ENCODE results near the gene LGALS9. TPM values are rescaled to one million over a fixed set of nuclear protein-coding genes. Genes with fewer than 3 reads are reported as not detected.

LGALS9 gene
- total RNA-seq, 4 donors from 2014 or later = 121 to 214 (median 144) TPM

DNA sequence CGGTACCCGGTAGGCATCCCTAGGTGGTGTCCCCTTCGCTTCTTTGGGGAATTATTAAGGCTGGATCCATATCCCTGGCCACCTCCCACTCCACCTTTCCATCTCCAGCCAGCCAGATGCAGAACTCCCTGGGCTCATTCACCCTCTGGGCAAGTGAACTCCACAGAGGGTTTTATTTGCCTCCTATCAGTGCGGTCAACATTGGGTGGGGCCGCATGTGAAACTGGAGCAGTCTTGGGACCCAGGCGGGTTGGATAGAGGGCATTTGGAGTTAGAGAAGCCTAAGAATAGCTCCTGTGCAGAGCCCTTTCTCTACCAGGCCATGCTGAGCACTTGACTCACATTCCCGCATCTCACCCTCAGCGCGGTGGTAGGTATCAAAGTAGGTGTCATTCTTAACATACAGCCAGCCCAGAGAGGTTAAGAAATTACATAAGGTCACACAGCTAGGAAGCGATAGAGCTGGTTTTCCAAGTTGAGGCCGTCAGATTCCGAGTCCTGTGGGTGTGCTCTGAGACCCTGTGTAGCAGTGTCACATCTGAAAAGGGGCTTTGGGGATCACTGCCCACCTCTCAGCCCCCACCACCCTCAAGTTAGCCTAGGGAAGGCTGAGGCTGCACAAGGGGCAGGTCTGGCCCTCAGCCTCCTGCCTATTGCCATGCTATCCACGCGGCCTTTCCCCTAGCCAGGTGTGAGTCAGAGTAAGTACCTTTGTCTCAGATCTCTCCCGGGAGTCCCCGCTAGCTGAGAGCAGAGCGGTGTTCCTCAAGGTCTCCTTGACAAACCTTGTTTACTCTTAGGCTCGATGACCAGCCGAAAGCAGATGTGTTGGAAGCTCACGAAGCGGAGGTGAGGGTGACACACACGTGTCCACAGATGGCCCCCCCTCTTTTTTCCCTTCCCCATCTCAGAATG is 26.9 kb upstream of the LGALS9 start:
- DNase-seq = no peak
- Histone ChIP-seq H3K27me3 (no peaks in the 10 kb centered on the region), H3K4me1 (no peaks in the 10 kb centered on the region), H3K27ac (no peak overlapping the region), H3K36me3 (peaks cover 0 to 54% (median 0%) of the 10 kb centered on the region in 3 donors), H3K4me3 (no peak overlapping the region), H3K9me3 (no peaks in the 10 kb centered on the region)
- TF ChIP-seq, protein P1, sequence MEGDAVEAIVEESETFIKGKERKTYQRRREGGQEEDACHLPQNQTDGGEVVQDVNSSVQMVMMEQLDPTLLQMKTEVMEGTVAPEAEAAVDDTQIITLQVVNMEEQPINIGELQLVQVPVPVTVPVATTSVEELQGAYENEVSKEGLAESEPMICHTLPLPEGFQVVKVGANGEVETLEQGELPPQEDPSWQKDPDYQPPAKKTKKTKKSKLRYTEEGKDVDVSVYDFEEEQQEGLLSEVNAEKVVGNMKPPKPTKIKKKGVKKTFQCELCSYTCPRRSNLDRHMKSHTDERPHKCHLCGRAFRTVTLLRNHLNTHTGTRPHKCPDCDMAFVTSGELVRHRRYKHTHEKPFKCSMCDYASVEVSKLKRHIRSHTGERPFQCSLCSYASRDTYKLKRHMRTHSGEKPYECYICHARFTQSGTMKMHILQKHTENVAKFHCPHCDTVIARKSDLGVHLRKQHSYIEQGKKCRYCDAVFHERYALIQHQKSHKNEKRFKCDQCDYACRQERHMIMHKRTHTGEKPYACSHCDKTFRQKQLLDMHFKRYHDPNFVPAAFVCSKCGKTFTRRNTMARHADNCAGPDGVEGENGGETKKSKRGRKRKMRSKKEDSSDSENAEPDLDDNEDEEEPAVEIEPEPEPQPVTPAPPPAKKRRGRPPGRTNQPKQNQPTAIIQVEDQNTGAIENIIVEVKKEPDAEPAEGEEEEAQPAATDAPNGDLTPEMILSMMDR (IDR thresholded peaks at IDR 0.05) = no peak

DNA sequence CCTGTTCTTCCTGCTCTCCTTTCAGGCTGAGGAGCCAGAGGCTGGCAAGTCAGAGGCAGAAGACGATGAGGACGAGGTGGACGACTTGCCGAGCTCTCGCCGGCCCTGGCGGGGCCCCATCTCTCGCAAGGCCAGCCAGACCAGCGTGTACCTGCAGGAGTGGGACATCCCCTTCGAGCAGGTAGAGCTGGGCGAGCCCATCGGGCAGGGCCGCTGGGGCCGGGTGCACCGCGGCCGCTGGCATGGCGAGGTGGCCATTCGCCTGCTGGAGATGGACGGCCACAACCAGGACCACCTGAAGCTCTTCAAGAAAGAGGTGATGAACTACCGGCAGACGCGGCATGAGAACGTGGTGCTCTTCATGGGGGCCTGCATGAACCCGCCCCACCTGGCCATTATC is 25.6 kb upstream of the LGALS9 start:
- H3K36me3 ChIP-seq = peaks cover 0 to 65% (median 0%) of the 10 kb centered on the region in 3 donors
- TF ChIP-seq, protein P1 (IDR thresholded peaks at IDR 0.05) = no peak
- TF ChIP-seq POLR2A (IDR thresholded peaks at IDR 0.05) = no peak

DNA sequence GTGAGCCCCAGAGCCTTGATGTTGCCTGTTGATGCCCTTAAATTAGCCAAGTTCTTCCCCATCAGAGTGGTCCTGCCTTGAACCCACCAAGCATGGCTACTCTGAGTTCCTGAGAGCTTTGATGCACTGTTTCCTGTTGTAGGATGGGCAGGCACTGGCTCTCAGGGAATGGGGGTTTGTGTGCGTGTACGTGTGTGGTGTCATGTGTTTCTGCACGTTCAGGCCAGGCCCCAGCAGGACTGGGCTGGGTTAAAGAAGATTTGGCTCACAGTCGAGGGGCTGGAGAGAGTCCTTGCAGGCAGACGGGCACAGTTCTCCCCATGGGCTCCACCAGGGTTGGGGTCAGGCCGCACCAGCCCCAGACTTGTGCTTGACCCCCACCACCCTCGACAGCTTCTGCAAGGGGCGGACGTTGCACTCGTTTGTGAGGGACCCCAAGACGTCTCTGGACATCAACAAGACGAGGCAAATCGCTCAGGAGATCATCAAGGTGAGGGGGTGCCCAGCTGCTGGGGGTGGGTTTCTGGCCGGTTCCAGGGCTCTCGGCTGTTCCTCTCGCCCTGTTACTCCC is 23.4 kb upstream of the LGALS9 start:
- TF ChIP-seq, protein P1 (IDR thresholded peaks at IDR 0.05) = no peak
- TF ChIP-seq POLR2A (IDR thresholded peaks at IDR 0.05) = no peak
- Histone ChIP-seq H3K4me1 (no peaks in the 10 kb centered on the region), H3K4me3 (no peak overlapping the region), H3K27me3 (no peaks in the 10 kb centered on the region), H3K36me3 (peaks cover 0 to 84% (median 0%) of the 10 kb centered on the region in 3 donors), H3K9me3 (no peaks in the 10 kb centered on the region), H3K27ac (no peak overlapping the region)
- no peak for DNase-seq

More for the DNA sequence above, 25.6 kb upstream of the LGALS9 start:
- no peak overlapping the region for H3K4me3 ChIP-seq
- no peak for DNase-seq
- no peak overlapping the region for H3K27ac ChIP-seq
- H3K9me3 ChIP-seq = no peaks in the 10 kb centered on the region
- no peaks in the 10 kb centered on the region for H3K4me1 ChIP-seq
- no peaks in the 10 kb centered on the region for H3K27me3 ChIP-seq

DNA sequence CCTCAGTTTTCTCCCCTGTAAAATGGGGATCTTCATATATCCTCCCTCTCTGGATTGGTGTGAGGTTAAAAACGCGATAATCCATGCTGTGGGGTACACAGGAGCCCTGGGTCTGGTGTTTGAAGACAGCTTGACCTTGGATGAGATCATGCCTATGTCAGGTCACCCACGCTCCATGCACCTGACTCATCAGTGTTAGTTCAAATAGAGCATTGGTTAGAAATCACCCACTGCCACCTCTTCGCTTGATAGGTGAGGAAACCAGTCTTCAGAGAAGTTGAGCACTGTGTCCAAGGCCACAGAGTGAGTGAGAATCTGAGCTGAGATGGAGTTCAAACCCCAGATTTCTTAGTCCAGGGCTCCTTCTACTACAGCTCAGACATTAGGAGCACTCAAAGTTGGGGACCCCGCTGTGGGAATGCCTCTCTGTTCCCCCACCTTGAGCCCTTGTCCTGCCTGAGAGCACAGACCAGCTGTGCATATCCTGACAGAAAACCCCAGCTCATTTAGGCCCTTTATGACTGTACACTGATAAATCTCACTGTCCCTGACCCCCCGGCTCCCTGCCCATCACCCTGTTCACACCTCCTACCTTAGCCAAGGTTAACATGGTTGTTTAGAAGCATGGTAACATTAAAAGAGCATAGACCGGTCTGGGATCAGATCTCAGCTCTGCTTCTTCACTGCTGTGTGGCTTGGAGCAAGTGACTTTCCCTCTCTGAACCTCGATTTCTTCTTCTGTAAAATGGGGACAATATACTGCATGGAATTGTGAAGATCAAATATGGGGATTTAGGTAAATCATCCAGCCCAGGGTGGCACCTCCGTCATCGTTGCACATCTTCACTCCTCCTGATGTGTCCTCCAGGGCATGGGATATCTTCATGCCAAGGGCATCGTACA is 22.4 kb upstream of the LGALS9 start:
- Histone ChIP-seq H3K27ac (no peak overlapping the region), H3K36me3 (peaks cover 0 to 91% (median 0%) of the 10 kb centered on the region in 3 donors), H3K9me3 (no peaks in the 10 kb centered on the region), H3K4me1 (no peaks in the 10 kb centered on the region), H3K4me3 (no peak overlapping the region), H3K27me3 (no peaks in the 10 kb centered on the region)
- DNase-seq = no peak
- no peak for TF ChIP-seq POLR2A (IDR thresholded peaks at IDR 0.05)
- TF ChIP-seq, protein P1 (IDR thresholded peaks at IDR 0.05) = no peak

DNA sequence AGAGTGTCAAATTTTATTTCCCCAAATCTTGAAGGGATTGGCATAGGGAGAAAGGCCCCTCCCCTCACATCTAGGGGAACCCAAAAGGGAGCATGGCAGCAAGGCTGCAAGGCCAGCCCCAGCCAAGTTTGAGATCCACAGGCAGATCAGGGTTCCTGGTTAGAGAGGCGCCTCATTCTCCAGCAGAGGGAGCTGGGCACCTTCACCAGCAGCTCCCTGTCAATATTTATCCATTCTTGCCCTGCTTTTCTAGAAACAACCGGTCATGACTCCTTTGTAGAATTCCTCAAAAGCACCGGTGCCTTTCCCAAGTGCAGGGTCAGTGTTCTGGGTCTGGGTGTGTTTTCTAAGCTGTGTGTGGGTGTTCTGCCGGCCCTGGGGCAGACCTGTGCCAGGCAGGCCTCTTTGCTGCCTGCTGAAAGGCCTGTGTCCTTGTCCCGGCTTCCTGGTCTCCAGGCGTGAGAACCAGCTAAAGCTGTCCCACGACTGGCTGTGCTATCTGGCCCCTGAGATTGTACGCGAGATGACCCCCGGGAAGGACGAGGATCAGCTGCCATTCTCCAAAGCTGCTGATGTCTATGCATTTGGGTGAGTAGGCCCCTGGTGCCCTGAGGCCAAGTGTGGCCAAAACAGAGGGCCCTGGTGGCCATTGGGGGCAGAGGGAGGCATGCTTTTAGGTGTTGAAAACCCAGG is 21.2 kb upstream of the LGALS9 start:
- Histone ChIP-seq H3K27me3 (no peaks in the 10 kb centered on the region), H3K4me3 (no peak overlapping the region), H3K36me3 (peaks cover 0 to 86% (median 0%) of the 10 kb centered on the region in 3 donors), H3K4me1 (no peaks in the 10 kb centered on the region), H3K27ac (no peak overlapping the region), H3K9me3 (no peaks in the 10 kb centered on the region)
- DNase-seq = peak in 2 of 3 donors; percentile 61 to 62
- TF ChIP-seq, protein P1 (IDR thresholded peaks at IDR 0.05) = peak in 5 of 6 experiments; percentile 5 to 75 (median 70)
- no peak for TF ChIP-seq POLR2A (IDR thresholded peaks at IDR 0.05)

All from Peyer's patch (tissue), 4 donors.